Subcutaneous adipose tissue (tissue), 4 donors: ENCODE results near the gene KDM2B. TPM values are rescaled to one million over a fixed set of nuclear protein-coding genes. Genes with fewer than 3 reads are reported as not detected.

Source experiments
- total RNA-seq, 4 donors: library from RNA; depleted of rRNA; stranded (reverse); fragments of >200 nt; gene quantifications; one replicate each; pipeline ENCODE4 v1.1.0, GENCODE V29; 2016
- TF ChIP-seq, protein P1 (sequence below): fragments of 450-650 bp; IDR thresholded peaks from one replicate; pipeline ENCODE4 v1.5.1; 2016; ENCODE audit warnings: low read depth, mild to moderate bottlenecking, control low read depth, antibody characterized with exemption, moderate library complexity

The KDM2B gene
- total RNA-seq, 4 donors from 2014 or later: 13.9 to 22.6 (median 16.2) TPM

DNA sequence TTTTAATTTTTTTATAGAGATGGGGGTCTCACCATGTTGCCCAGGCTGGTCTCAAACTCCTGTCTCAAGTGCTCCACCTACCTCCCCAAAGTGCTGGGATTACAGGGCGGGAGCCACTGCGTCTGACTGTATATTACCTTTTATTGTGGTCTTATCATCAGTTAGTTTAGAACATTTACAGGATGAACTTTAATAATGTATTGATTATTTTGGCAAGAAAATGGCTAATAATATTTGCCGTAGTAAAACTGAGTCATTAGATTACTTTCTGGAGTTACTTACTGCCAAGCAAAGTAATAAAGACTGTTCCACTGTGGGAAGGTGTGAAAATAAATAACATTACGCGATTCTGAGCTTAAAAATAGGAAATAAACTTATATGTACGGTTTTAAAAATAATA lies 21.9 kb upstream of the KDM2B start:
- TF ChIP-seq, protein P1, sequence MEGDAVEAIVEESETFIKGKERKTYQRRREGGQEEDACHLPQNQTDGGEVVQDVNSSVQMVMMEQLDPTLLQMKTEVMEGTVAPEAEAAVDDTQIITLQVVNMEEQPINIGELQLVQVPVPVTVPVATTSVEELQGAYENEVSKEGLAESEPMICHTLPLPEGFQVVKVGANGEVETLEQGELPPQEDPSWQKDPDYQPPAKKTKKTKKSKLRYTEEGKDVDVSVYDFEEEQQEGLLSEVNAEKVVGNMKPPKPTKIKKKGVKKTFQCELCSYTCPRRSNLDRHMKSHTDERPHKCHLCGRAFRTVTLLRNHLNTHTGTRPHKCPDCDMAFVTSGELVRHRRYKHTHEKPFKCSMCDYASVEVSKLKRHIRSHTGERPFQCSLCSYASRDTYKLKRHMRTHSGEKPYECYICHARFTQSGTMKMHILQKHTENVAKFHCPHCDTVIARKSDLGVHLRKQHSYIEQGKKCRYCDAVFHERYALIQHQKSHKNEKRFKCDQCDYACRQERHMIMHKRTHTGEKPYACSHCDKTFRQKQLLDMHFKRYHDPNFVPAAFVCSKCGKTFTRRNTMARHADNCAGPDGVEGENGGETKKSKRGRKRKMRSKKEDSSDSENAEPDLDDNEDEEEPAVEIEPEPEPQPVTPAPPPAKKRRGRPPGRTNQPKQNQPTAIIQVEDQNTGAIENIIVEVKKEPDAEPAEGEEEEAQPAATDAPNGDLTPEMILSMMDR: no peak

DNA sequence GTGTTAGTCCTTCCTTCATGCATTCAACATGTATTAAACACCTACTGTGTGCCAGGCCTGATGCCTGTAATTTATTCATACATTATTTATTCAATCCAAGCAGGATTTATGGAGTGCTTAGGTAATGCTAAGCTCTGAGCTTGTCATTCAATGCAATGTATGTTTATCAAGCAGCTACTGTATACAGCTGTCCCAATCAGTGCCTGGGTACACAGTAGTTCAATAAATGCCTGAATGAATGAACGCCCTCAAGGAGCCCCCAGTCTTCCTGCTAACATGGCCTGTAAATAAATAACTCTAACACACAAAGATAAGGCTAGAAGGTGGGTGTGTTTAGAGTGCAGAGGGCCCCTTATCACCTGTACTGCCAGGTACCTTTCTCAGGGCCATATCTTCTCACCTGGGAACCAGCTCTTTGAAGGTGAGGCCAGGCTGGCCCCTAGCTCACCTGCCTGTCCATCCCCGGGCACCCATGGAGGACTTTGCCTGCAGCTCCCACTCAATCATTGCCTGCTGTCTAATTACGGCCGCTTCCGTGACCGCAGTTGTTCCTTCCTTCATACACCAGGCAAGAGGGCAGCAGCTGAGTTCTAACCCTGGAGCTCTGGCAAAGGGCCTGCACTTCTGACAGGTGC lies 20.0 kb upstream of the KDM2B start:
- TF ChIP-seq, protein P1: no peak

DNA sequence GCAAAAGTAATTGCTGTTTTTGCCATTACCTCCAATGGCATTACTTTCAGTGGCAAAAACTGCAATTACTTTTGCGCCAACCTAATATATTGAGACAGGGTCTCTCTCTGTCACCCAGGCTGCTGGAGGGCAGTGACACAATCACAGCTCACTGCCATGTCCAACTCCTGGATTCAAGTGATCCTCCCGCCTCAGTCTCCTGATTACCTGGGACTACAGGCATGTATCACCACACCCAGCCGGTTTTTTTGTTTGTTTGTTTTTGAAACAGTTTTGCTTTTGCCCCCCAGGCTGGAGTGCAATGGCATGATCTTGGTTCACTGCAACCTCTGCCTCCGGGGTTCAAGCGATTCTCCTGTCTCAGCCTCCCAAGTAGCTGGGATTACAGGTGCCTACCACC lies 15.7 kb upstream of the KDM2B start:
- TF ChIP-seq, protein P1: no peak

DNA sequence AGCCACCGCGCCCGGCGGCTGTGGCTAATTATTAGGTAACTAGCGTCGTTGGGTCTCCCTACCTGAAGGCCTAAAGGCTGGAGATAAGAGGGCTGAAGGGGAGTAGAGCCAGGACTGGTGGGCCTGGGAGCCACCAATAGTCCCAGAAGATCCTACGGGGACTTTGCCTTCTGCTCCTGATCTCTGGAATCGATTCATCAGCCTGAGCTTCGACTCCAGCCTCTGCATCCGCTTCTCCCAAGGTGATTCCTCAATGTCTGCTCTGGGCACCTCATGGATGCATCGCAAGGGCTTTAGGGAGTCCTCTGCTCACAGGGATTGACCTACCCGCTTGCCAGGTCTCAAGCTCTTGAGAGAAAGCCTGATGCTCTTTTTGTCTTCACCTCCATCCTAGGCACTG lies 14.7 kb upstream of the KDM2B start:
- TF ChIP-seq, protein P1: no peak

DNA sequence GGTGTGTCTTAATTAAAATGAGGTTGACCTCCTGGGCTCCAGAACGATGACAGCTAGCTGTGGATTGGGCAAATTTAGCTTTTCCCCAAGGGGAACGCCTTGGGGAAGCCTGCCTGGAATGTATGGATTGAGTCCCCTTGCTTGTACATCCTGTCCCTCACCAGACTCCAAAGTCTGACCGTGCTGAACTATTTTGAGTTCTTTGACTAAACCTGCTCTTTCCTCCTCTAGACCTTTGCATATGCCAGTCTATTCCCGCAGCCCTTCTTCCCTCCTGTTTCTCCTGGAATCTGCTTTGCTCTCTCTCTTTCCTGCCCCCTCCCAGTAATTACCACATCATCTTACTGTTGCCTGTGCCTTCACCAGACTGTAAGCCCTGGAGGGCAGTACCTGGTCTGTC lies 11.5 kb upstream of the KDM2B start:
- TF ChIP-seq, protein P1: no peak

DNA sequence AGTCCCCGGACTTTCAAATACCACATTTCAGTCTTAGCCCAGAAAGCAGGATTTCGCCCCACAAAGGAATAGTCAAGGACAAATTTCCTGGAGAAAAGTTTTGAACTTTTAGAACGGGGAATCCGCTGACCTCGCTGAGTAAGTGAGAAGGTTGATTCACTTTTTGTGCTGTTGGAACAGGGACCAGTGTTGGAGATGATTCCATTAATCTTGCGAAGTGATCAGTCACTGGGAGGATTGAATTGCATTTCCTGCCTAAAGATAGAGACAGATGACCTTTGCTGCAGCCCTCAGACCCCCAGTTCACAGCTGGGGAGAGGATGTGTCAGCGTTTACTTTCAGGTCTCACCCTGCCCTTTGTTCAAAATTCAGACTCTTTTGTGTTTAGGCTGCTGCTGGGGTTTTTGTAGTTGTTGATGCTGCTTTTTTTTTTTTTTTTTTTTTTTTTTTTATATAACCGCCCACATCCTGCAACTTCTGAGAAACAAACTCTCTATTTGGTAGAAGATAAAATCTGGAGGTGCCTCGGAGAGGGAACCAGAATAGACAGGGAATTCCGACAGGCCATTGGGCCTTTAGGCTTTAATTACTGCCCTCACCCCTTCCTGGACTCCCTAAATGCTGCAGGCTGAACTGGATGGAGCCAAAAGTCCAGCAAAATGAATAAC lies 9.8 kb upstream of the KDM2B start:
- TF ChIP-seq, protein P1: no peak

DNA sequence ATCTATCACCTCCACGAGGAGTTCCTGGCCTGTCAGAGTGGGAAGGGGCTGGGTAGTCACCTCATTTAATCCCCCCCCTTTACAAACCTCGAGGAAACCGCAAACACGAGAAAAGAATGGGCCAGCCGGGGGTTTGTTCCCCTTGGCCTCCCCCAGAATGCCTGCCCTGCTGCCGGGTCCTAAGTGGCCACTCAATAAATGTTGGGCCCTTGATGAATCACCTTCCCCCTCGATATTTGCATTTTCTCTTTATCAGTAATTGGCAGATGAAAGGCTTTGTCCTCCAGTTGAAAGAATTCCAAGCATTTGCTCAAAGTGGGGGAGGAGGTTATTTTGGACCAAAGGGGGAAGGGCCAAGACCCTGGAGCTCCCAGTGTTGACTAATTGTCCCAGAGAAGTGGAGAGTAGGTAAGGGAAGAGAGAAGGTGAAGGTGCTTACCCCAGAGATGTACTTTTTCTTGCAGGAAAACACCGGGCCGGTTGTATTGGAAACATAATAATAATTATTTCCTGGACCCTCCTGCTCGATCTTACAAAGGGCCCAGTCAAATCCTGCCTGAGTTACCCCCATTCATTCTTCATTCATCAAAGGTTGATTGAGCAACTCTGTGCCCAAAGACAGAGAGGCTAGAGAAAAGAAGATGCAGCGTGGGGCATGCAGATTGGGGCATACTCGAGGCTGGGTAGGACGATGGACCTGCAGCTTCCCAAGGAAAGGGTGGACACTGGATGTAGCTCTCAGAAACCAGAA lies 1.9 kb upstream of the KDM2B start:
- TF ChIP-seq, protein P1: no peak
